HFFc6 (cell line): Measurements from ENCODE around the gene TREX2. TPM values are rescaled to one million over a fixed set of nuclear protein-coding genes. Genes with fewer than 3 reads are reported as not detected.

Experiments used
- DNase-seq: peaks from one replicate; pipeline ENCODE4 v3.0.0-alpha.2; 2018
- H3K27ac Mint-ChIP-seq: 2 replicates; pipeline ENCODE4 v1.8.0; 2020; ENCODE audit warnings: mild to moderate bottlenecking, mixed read lengths
- H3K27me3 Mint-ChIP-seq: 2 replicates; pipeline ENCODE4 v1.8.0; 2021; ENCODE audit warnings: mild to moderate bottlenecking, moderate library complexity, mixed read lengths; ENCODE audit not compliant: insufficient read depth
- H3K36me3 Mint-ChIP-seq: 2 replicates; pipeline ENCODE4 v1.8.0; 2021; ENCODE audit warnings: low read depth, mixed read lengths
- H3K4me1 Mint-ChIP-seq: 2 replicates; pipeline ENCODE4 v1.8.0; 2020; ENCODE audit warnings: low read depth, mixed read lengths
- H3K4me3 Mint-ChIP-seq: 2 replicates; pipeline ENCODE4 v1.8.0; 2020; ENCODE audit warnings: mild to moderate bottlenecking, moderate library complexity, mixed read lengths
- H3K9me3 Mint-ChIP-seq: 2 replicates; pipeline ENCODE4 v1.8.0; 2020; ENCODE audit warnings: mild to moderate bottlenecking, mixed read lengths
- total RNA-seq, 6 experiments: library from RNA; stranded (reverse); fragmentation: NEBNext Ultra II Directional; extraction: Animal tissue kit (Norgen Biotek cat#: 25700); gene quantifications; 2 replicates in 1 of 6; 3 replicates in 5 of 6; pipeline ENCODE4 v1.2.3, GENCODE V29; 2021
- TF ChIP-seq, protein P1 (sequence below): fragments of 200-600 bp; sonication (generic); IDR thresholded peaks from 2 replicates; pipeline ENCODE4 v1.5.0; 2021; ENCODE audit warnings: antibody characterized with exemption, mild to moderate bottlenecking

TREX2 gene
- total RNA-seq, 6 experiments from 2014 or later = 0.33 to 0.99 (median 0.69) TPM

DNA sequence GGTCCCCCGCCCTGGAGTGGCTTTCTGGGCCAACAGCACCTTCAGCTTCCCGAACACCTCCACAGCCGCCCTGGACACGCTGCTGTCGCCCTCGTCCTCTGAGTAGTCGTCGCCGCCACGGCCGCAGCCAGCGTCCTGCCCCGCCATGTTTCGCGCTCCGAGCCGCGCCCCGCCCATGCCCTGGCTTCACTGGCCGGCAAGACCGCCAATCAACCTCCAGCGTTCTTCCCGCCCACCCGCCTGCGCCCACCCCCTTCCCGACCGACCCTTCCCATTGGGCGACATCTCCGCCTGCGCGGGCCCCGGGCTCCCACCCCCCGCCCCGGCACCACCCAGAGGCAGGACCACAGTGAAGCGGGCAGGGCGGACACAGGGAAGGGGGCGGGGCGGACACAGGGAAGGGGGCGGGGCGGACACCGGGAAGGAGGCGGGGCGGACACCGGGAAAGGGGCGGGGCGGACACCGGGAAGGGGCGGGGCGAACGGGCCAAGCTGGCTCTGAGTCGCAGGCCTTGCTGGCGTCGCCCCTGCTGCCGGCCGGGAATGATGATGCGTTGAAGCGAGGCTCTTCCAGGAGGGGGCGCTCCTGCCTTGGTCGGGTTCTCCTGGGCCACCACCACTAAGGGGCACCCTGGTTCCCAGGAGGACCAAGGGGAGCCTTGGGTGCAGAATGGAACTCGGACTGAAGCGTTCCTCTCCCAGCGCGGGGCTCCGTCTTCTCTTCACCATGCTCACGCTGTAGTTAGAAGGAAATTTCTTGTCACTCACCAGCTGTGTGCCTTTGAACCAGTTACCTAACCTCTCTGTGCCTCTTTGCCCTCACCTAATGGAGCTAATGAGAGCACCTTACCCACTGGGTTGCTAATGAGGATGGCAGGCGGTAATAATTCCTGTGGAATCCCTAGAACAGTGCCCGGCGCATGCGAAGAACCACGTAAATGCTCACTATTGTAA lies 24.8 kb upstream of the TREX2 start, which contains the start of gene HAUS7:
Gene HAUS7 (minus strand): TSS at position 166 of the 953 bp plus-strand sequence. CDS start 19 bp downstream, at position 147.
- Mint-ChIP-seq H3K4me1 (peaks cover 17% of the 10 kb centered on the region; the same call in 1 of the 2 replicates), H3K27ac (peak within 1 kb of the TSS; percentile 45), H3K27me3 (no peaks in the 10 kb centered on the region), H3K9me3 (no peaks in the 10 kb centered on the region), H3K4me3 (peak within 1 kb of the TSS; percentile 90), H3K36me3 (no peaks in the 10 kb centered on the region)
- peak; percentile 77 for DNase-seq
- TF ChIP-seq, protein P1, sequence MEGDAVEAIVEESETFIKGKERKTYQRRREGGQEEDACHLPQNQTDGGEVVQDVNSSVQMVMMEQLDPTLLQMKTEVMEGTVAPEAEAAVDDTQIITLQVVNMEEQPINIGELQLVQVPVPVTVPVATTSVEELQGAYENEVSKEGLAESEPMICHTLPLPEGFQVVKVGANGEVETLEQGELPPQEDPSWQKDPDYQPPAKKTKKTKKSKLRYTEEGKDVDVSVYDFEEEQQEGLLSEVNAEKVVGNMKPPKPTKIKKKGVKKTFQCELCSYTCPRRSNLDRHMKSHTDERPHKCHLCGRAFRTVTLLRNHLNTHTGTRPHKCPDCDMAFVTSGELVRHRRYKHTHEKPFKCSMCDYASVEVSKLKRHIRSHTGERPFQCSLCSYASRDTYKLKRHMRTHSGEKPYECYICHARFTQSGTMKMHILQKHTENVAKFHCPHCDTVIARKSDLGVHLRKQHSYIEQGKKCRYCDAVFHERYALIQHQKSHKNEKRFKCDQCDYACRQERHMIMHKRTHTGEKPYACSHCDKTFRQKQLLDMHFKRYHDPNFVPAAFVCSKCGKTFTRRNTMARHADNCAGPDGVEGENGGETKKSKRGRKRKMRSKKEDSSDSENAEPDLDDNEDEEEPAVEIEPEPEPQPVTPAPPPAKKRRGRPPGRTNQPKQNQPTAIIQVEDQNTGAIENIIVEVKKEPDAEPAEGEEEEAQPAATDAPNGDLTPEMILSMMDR = peak; percentile 83

DNA sequence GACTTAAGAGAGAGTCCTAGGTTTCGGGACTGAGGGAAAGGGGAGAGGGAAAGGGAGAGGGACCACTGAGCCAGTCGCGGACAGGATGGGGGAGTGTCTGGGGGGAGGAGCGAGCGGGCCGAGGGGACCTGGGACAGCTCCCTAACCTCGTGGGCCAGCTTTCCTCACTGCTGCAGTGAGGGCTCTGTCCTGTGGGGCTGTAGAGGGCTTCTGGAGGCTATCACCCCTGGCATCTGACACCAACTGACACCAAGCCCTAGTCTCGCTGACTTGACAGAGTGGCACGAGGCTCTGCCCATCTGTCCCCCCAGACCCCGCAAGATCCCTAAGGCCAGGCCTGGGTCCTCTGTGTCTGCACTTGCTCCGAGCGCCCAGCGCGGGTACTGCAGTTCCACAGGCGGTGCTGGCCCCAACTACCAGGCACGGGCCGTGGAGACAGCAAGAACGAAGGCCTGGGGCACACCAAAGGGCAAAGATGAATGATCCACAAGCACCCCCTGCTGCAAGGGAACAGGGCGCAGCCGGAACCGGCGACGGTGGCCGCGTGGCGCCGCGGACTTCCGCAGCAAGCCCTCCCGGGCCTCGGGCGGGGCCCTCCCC lies 24.1 kb upstream of the TREX2 start:
- TF ChIP-seq, protein P1 = no peak
- Mint-ChIP-seq H3K4me1 (peaks cover 10% of the 10 kb centered on the region; the same call in 1 of the 2 replicates), H3K27ac (peak overlapping the region; percentile 45; the same call in 1 of the 2 replicates)

DNA sequence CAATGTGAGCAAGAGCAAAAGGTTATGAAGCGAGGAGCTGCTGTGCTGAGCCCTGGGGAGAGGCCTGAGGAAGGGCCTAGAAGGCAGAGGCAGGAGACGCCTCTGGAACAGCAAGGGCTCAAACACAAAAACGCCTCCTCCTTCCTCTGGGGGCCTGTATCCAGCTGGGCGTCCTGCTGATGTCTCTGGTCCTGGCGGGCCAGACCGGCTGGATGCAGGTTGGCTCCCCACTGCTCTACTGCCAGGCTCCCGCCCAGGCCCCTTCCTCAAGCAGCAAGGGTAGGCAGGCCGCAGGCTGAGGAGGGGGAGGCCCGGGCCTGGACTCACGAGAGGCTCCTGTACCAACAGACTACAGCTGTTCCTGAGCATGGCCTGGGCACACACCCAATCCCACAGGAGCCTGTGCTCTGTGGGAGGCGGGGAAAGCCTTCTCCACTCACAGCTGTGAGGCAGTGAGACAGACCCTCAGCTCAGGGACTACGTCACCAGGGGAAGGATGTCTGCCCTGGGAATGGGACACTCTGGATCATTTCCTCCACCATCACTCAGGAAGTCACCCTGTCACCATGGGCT lies 22.2 kb upstream of the TREX2 start:
- Mint-ChIP-seq H3K9me3 (no peaks in the 10 kb centered on the region), H3K27me3 (peaks cover 2% of the 10 kb centered on the region; the same call in 1 of the 2 replicates)

More for the DNA sequence above, 24.1 kb upstream of the TREX2 start:
- H3K27me3 Mint-ChIP-seq = no peaks in the 10 kb centered on the region
- H3K4me3 Mint-ChIP-seq = peak overlapping the region; percentile 90
- no peaks in the 10 kb centered on the region for H3K9me3 Mint-ChIP-seq
- no peaks in the 10 kb centered on the region for H3K36me3 Mint-ChIP-seq
- peak; percentile 19 for DNase-seq

DNA sequence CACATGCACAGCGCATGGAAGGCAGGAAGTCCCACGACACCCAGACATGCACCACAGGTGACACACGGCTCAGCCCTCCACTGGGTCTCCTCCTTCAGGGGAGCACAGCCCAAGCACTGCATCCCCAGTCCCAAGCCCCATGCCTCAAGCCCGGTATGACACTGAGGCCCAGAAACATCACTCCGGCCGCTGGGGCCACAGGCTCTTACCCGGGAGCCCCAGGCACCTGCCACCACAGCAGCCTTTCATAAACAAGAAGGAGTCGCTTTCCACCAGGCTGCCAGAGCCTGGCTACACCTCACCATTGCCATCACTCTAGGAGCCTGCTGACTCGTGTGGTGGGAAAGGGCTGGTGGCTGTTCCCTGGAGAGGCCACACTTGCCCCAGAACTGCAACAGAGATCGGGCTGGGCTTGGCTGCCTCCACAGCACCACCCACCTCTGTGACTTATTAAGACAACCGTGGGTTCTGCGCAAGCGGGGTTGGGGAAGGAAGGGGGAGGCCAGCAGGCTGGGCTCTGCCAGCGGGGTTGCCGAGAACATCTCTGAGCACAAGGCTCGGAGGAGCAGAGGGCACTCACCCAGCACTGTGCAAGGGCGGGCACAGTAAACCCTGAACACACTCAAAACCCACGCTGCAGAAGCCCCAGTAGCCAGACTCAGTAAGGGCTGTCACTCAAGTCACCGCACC lies 20.0 kb upstream of the TREX2 start:
- Mint-ChIP-seq H3K9me3 (no peaks in the 10 kb centered on the region), H3K4me3 (no peak overlapping the region), H3K4me1 (peaks cover under 1% of the 10 kb centered on the region), H3K36me3 (peaks cover 5% of the 10 kb centered on the region), H3K27ac (no peak overlapping the region), H3K27me3 (peaks cover 3% of the 10 kb centered on the region; the same call in 1 of the 2 replicates)
- TF ChIP-seq, protein P1 = no peak
- DNase-seq = no peak

More for the DNA sequence above, 22.2 kb upstream of the TREX2 start:
- TF ChIP-seq, protein P1 = no peak
- no peak for DNase-seq
- Mint-ChIP-seq H3K27ac (no peak overlapping the region; the same call in 1 of the 2 replicates), H3K4me1 (peaks cover 10% of the 10 kb centered on the region; the same call in 1 of the 2 replicates), H3K36me3 (no peaks in the 10 kb centered on the region), H3K4me3 (no peak overlapping the region)

DNA sequence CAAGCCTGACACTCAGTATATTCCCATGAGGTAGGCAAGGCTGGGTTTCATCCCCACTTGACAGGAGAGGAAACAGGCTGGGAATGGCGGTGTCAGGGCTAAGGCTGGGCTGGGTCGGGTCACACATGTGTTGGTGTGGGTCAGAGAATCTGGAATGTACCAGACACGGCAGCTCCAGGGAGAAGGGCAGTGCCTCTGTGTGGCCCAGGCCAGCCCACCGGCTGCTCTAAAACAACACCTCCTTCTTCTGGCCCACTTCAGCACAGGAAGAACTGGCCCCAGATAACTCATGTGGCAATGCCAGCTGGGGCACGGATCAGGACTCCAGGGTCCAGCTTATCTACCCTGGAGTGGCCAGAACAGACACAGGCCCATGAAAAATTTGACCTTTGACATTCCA lies 18.3 kb upstream of the TREX2 start:
- DNase-seq = no peak
- Mint-ChIP-seq H3K4me1 (peaks cover 18% of the 10 kb centered on the region), H3K4me3 (no peak overlapping the region), H3K27me3 (peaks cover 3% of the 10 kb centered on the region; the same call in 1 of the 2 replicates), H3K36me3 (peaks cover 10% of the 10 kb centered on the region), H3K27ac (no peak overlapping the region), H3K9me3 (no peaks in the 10 kb centered on the region)
- TF ChIP-seq, protein P1 = no peak
